Measurements from ENCODE around the gene DRAP1. TPM values are rescaled to one million over a fixed set of nuclear protein-coding genes. Genes with fewer than 3 reads are reported as not detected.

The DRAP1 gene
- total and polyA plus RNA-seq, 2 donors from 2014 or later, result 51.2 to 150 TPM

DNA sequence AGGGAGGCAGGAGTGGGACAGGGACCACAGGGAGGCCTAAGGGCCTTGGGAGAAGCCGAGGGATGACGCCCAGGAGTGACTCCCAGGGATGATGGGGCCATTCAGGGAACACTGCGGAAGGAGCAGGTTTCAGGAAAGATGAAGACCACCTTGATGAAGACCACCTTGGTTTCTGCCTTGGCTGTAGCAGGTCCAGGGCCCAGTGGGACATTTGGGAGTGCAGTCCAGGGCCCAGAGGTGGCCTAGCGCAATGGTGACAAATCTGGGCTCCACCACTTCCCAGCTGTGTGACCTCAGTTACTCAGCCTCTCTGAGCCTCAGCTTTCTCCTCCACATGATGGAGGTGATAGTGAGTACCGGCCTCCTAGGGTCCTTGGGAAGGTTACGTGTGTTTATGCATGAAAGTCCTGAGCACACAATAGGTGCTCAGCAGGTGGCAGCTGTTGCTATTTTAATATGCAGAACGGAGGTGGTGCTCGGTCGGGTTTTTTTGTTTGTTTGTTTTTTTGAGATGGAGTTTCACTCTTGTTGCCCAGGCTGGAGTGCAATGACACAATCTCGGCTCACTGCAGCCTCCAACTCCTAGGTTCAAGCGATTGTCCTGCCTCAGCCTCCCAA is 26.8 kb downstream of the DRAP1 start:
- FAIRE-seq, result no peak
- Histone ChIP-seq H3K9me3 (ENCODE audit: control insufficient read depth in 2 of 3, insufficient read depth in 1 of 3, low read length in 3 of 3) (no peaks in the 10 kb centered on the region), H3K27me3 (ENCODE audit: control insufficient read depth, insufficient read depth, low read length) (no peaks in the 10 kb centered on the region), H3K4me1 (ENCODE audit: control insufficient read depth in 2 of 3, insufficient read depth in 2 of 3, low read depth in 1 of 3, low read length in 3 of 3) (no peaks in the 10 kb centered on the region), H3K9ac (ENCODE audit: low read length in 3 of 3) (no peak overlapping the region), H3K27ac (ENCODE audit: low read depth in 2 of 2, low read length in 2 of 2) (no peak overlapping the region), H3K4me3 (ENCODE audit: low read length in 3 of 3) (no peak overlapping the region), H3K36me3 (ENCODE audit: control insufficient read depth in 2 of 3, insufficient read depth in 3 of 3, low read length in 3 of 3) (no peaks in the 10 kb centered on the region)
- intact Hi-C loops (cut with DNase I), result no loop called here
- TF ChIP-seq, protein P1, sequence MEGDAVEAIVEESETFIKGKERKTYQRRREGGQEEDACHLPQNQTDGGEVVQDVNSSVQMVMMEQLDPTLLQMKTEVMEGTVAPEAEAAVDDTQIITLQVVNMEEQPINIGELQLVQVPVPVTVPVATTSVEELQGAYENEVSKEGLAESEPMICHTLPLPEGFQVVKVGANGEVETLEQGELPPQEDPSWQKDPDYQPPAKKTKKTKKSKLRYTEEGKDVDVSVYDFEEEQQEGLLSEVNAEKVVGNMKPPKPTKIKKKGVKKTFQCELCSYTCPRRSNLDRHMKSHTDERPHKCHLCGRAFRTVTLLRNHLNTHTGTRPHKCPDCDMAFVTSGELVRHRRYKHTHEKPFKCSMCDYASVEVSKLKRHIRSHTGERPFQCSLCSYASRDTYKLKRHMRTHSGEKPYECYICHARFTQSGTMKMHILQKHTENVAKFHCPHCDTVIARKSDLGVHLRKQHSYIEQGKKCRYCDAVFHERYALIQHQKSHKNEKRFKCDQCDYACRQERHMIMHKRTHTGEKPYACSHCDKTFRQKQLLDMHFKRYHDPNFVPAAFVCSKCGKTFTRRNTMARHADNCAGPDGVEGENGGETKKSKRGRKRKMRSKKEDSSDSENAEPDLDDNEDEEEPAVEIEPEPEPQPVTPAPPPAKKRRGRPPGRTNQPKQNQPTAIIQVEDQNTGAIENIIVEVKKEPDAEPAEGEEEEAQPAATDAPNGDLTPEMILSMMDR (IDR thresholded peaks at IDR 0.05; ENCODE audit: borderline replicate concordance, extremely low read depth, insufficient read depth), result no peak
- DNase-seq, result peak in 1 of 5 donors; percentile 16

DNA sequence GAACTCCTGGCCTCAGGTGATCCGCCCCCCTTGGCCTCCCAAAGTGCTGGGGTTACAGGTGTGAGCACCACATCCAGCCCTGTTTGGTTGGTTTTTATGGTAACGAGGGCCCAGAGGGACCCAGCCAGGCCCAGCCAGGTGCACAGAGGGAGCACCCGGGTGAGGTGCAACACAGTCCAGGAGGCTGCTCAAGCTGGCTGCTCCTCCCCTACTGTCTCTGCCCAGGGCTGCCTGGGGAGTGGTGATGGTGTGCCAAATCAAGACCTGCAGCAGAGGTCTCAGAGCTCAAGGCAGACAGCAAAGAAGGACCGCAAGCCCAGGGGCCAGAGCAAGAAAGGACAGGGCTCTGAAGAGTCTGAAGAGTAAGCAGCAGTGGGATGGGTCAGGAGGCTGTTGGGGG is 27.4 kb downstream of the DRAP1 start:
- no peaks in the 10 kb centered on the region for H3K9me3 ChIP-seq (ENCODE audit: control insufficient read depth in 2 of 3, insufficient read depth in 1 of 3, low read length in 3 of 3)
- intact Hi-C loops (cut with DNase I), result no loop called here
- no peak overlapping the region for H3K27ac ChIP-seq (ENCODE audit: low read depth in 2 of 2, low read length in 2 of 2)
- no peaks in the 10 kb centered on the region for H3K4me1 ChIP-seq (ENCODE audit: control insufficient read depth in 2 of 3, insufficient read depth in 2 of 3, low read depth in 1 of 3, low read length in 3 of 3)
- no peaks in the 10 kb centered on the region for H3K27me3 ChIP-seq (ENCODE audit: control insufficient read depth, insufficient read depth, low read length)
- peak in 1 of 5 donors; percentile 36 for DNase-seq
- H3K36me3 ChIP-seq (ENCODE audit: control insufficient read depth in 2 of 3, insufficient read depth in 3 of 3, low read length in 3 of 3), result no peaks in the 10 kb centered on the region
- no peak for FAIRE-seq
- no peak overlapping the region for H3K9ac ChIP-seq (ENCODE audit: low read length in 3 of 3)
- H3K4me3 ChIP-seq (ENCODE audit: low read length in 3 of 3), result no peak overlapping the region
- TF ChIP-seq, protein P1 (IDR thresholded peaks at IDR 0.05; ENCODE audit: borderline replicate concordance, extremely low read depth, insufficient read depth), result no peak

DNA sequence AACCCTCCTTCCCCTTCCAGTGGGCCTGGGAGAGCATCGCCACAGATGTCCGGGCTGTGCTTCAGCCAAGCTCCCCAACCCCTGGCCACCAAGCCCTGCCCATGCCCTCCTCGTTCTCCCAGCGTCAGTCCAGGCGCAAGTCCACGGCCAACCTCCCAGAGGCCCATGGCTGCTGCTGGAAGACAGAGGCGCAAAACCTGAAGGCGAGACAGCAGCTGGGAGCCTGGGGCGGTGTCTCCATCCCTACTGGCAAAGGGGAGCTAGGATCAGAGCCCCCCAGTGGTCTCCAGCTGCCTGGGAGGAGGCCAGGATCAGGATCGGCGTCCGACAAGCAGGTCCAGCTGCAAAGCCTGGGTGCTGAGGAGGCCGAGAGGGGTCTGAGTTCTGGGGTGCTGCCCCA is 27.9 kb downstream of the DRAP1 start:
- Histone ChIP-seq H3K27me3 (ENCODE audit: control insufficient read depth, insufficient read depth, low read length) (no peaks in the 10 kb centered on the region), H3K4me1 (ENCODE audit: control insufficient read depth in 2 of 3, insufficient read depth in 2 of 3, low read depth in 1 of 3, low read length in 3 of 3) (no peaks in the 10 kb centered on the region), H3K27ac (ENCODE audit: low read depth in 2 of 2, low read length in 2 of 2) (no peak overlapping the region), H3K9ac (ENCODE audit: low read length in 3 of 3) (no peak overlapping the region), H3K4me3 (ENCODE audit: low read length in 3 of 3) (no peak overlapping the region), H3K36me3 (ENCODE audit: control insufficient read depth in 2 of 3, insufficient read depth in 3 of 3, low read length in 3 of 3) (no peaks in the 10 kb centered on the region), H3K9me3 (ENCODE audit: control insufficient read depth in 2 of 3, insufficient read depth in 1 of 3, low read length in 3 of 3) (no peaks in the 10 kb centered on the region)
- TF ChIP-seq, protein P1 (IDR thresholded peaks at IDR 0.05; ENCODE audit: borderline replicate concordance, extremely low read depth, insufficient read depth), result no peak
- FAIRE-seq, result no peak
- intact Hi-C loops (cut with DNase I), result no loop called here
- DNase-seq, result peak in 1 of 5 donors; percentile 70
